KMS-11 (cell line): Measurements from ENCODE around the gene ACTL6B.

ENCODE experiments used
- H2AFZ ChIP-seq: fragments of 200-600 bp; sonication (generic); 2 replicates; pipeline ENCODE4 v1.6.1; 2016; ENCODE audit warnings: antibody characterized with exemption, mixed run types, low read depth
- H3K27ac ChIP-seq: fragments of 200-600 bp; sonication (generic); 2 replicates; pipeline ENCODE4 v1.6.1; 2016; ENCODE audit warnings: mild to moderate bottlenecking, mixed run types
- H3K27me3 ChIP-seq: fragments of 200-600 bp; sonication (generic); 2 replicates; pipeline ENCODE4 v1.6.1; 2017; ENCODE audit warnings: mild to moderate bottlenecking, low read depth, mixed run types, moderate library complexity; ENCODE audit not compliant: insufficient read depth
- H3K36me3 ChIP-seq: fragments of 200-600 bp; sonication (generic); 2 replicates; pipeline ENCODE4 v1.6.1; 2017; ENCODE audit warnings: mild to moderate bottlenecking, mixed run types; ENCODE audit not compliant: insufficient read depth
- H3K4me1 ChIP-seq: fragments of 200-600 bp; sonication (generic); 2 replicates; pipeline ENCODE4 v1.6.1; 2016; ENCODE audit warnings: mild to moderate bottlenecking, low read depth, mixed run types; ENCODE audit not compliant: poor library complexity, severe bottlenecking
- H3K4me2 ChIP-seq: fragments of 200-600 bp; sonication (generic); 2 replicates; pipeline ENCODE4 v1.7.0; 2016; ENCODE audit warnings: mild to moderate bottlenecking, mixed run types
- H3K4me3 ChIP-seq: fragments of 200-600 bp; sonication (generic); IDR thresholded peaks from 2 replicates; pipeline ENCODE4 v1.6.1; 2017; ENCODE audit warnings: low read depth, low read length, mixed read lengths; ENCODE audit not compliant: insufficient read depth
- H3K79me2 ChIP-seq: fragments of 200-600 bp; sonication (generic); 2 replicates; pipeline ENCODE4 v1.6.1; 2016; ENCODE audit warnings: low read depth, mixed run types; ENCODE audit not compliant: insufficient read depth
- H3K9ac ChIP-seq: fragments of 200-600 bp; sonication (generic); 2 replicates; pipeline ENCODE4 v1.6.1; 2016; ENCODE audit warnings: mild to moderate bottlenecking, mixed run types
- H4K20me1 ChIP-seq: fragments of 200-600 bp; sonication (generic); 2 replicates; pipeline ENCODE4 v1.6.1; 2016; ENCODE audit warnings: mild to moderate bottlenecking, mixed run types; ENCODE audit not compliant: insufficient read depth
- TF ChIP-seq, protein P1 (sequence below): fragments of 200-600 bp; sonication (generic); conservative IDR thresholded peaks from 2 replicates; pipeline ENCODE4 v1.6.1; 2017; ENCODE audit warnings: low read depth, mild to moderate bottlenecking, antibody characterized with exemption, low read length, moderate library complexity, mixed read lengths

Gene ACTL6B

DNA sequence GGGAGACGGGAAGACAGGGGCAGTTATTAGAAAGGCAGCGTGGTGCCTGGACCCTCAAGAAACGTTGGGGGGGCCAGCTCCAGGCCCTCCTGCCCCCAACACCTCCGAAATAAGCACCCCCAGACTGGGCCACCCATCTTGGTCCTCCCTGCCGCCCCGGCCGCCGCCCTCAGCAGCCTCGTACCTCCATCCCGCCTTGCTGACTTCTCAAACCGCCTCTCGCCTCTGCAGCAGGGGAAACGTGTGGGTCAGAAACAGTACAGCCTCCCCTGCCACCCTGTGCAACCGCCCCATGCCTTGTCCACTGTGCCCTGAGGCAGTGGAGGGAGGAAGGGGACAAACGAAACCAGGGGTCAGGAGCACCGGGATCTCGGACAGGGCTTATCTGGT lies 30.6 kb upstream of the ACTL6B start:
- H3K4me1 ChIP-seq, result peaks cover 2% of the 10 kb centered on the region
- H4K20me1 ChIP-seq, result no peaks in the 10 kb centered on the region
- no peaks in the 10 kb centered on the region; the same call in 1 of the 2 replicates for H3K36me3 ChIP-seq
- no peak overlapping the region for H3K9ac ChIP-seq
- H3K27me3 ChIP-seq, result no peaks in the 10 kb centered on the region
- no peak overlapping the region for H3K27ac ChIP-seq
- no peak overlapping the region for H2AFZ ChIP-seq
- TF ChIP-seq, protein P1, sequence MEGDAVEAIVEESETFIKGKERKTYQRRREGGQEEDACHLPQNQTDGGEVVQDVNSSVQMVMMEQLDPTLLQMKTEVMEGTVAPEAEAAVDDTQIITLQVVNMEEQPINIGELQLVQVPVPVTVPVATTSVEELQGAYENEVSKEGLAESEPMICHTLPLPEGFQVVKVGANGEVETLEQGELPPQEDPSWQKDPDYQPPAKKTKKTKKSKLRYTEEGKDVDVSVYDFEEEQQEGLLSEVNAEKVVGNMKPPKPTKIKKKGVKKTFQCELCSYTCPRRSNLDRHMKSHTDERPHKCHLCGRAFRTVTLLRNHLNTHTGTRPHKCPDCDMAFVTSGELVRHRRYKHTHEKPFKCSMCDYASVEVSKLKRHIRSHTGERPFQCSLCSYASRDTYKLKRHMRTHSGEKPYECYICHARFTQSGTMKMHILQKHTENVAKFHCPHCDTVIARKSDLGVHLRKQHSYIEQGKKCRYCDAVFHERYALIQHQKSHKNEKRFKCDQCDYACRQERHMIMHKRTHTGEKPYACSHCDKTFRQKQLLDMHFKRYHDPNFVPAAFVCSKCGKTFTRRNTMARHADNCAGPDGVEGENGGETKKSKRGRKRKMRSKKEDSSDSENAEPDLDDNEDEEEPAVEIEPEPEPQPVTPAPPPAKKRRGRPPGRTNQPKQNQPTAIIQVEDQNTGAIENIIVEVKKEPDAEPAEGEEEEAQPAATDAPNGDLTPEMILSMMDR, result no peak
- H3K79me2 ChIP-seq, result peaks cover 32% of the 10 kb centered on the region
- no peak overlapping the region for H3K4me3 ChIP-seq
- no peak overlapping the region for H3K4me2 ChIP-seq

DNA sequence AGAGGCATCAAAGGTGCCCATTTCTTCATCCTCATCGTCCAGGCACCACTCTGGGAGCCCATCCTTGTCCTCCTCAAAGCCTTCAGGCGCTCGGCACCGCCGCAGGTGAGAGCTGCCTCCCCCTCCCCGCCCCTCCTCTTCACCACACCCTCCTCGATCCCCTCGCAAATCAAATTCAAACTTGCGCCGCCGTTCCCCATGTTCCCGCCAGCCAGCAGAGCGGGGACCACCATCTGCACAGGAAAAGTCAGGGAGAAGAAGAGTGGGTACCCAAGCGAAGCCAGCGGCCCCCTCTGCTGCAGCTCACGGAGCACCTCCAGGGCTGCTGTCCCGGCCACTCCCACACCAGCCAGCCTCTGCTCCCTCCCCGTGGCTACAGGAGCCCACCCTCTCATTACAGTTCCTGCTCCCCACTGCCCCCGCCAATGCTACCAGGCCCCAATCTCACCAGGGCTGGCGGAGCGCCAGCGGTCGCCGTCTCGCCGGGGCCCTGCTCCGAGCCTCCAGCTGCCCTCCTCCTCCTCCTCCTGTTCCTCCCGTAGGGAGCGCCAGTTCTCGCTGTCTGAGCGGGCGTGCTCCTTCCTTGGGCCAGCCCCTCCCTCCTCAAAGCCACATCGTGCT lies 30.1 kb upstream of the ACTL6B start:
- no peak overlapping the region for H3K4me2 ChIP-seq
- H3K79me2 ChIP-seq, result peaks cover 28% of the 10 kb centered on the region
- no peak overlapping the region for H3K9ac ChIP-seq
- TF ChIP-seq, protein P1, result no peak
- H3K27me3 ChIP-seq, result no peaks in the 10 kb centered on the region
- no peaks in the 10 kb centered on the region for H3K4me1 ChIP-seq
- H2AFZ ChIP-seq, result no peak overlapping the region
- H3K27ac ChIP-seq, result no peak overlapping the region
- H4K20me1 ChIP-seq, result no peaks in the 10 kb centered on the region
- no peaks in the 10 kb centered on the region; the same call in 1 of the 2 replicates for H3K36me3 ChIP-seq
- no peak overlapping the region for H3K4me3 ChIP-seq

DNA sequence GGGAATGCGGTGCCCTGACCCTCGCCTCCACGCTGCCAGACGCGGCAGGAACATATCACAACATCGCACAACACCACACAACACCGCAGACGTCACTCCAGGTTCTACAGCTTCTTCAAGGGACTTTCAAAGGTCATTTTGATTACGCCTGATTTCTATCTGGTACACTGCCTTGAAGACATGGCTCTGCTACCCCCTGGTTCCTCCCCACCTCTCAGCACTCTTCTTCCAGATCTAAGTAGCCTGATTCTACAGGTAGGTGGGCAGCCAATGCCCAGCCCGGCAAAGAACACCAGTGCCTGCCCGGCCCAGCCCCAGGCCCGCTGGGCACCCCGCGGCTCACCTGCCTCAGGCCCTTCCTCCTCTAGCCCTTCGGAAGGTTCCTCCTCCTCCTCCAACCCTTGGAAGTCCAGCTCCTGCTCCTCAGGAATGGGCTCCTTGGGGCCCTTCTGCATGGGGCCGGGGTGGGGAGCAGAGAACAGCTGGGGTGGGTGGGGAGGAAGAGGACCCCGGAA lies 29.4 kb upstream of the ACTL6B start:
- no peaks in the 10 kb centered on the region for H3K27me3 ChIP-seq
- no peaks in the 10 kb centered on the region for H4K20me1 ChIP-seq
- no peak overlapping the region for H2AFZ ChIP-seq
- H3K4me1 ChIP-seq, result no peaks in the 10 kb centered on the region
- no peak overlapping the region for H3K4me2 ChIP-seq
- no peak overlapping the region for H3K27ac ChIP-seq
- TF ChIP-seq, protein P1, result no peak
- H3K4me3 ChIP-seq, result no peak overlapping the region
- no peak overlapping the region for H3K9ac ChIP-seq
- H3K36me3 ChIP-seq, result no peaks in the 10 kb centered on the region; the same call in 1 of the 2 replicates
- H3K79me2 ChIP-seq, result peaks cover 22% of the 10 kb centered on the region; the same call in 1 of the 2 replicates

DNA sequence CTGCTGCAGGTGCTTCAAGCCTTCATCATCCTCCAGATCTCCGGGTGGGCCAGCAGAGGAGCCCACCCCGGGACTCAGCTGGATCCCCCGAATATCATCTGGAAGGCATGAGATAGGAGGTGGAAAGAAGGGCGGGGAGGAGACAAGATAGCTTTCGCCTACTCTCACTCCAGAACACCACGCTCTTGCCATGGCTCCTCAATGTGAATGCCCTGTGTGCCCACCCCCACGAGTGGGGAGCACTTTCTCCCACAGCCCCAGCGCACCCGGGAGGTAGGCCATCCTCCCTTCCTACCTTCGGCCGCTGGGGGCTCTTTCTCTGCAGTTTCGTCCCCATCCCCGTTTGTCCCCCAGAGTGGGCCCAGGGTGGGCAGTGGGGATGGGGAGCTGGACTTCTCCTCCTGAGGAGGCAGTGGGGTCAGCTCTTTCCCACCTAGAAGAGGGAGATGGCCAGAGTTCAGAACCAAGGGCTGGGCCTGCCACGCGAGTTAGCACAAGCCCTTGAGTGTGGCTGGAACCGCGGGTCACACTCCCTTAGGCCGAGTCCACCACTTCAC lies 28.9 kb upstream of the ACTL6B start:
- H3K4me3 ChIP-seq, result no peak overlapping the region
- no peak overlapping the region for H3K4me2 ChIP-seq
- no peaks in the 10 kb centered on the region for H4K20me1 ChIP-seq
- H3K79me2 ChIP-seq, result peaks cover 17% of the 10 kb centered on the region; the same call in 1 of the 2 replicates
- H3K9ac ChIP-seq, result no peak overlapping the region
- H2AFZ ChIP-seq, result no peak overlapping the region
- no peak overlapping the region for H3K27ac ChIP-seq
- H3K36me3 ChIP-seq, result no peaks in the 10 kb centered on the region; the same call in 1 of the 2 replicates
- H3K4me1 ChIP-seq, result peaks cover under 1% of the 10 kb centered on the region
- TF ChIP-seq, protein P1, result no peak
- H3K27me3 ChIP-seq, result no peaks in the 10 kb centered on the region
